HEK293 (cell line): Measurements from ENCODE around the gene ZNF19.

ENCODE experiments used
- CTCF ChIA-PET: fragments of 350-600 bp; formaldehyde crosslinking; extraction: SDS; loops from one replicate; lab custom pipeline; 2021; ENCODE audit warnings: antibody characterized with exemption; lab: Yijun Ruan, JAX
- POLR2A ChIA-PET: fragments of 300-600 bp; formaldehyde crosslinking; extraction: SDS; loops from one replicate; lab custom pipeline; 2020; ENCODE audit warnings: antibody characterized with exemption, inconsistent platforms; lab: Yijun Ruan, JAX
- H3K27ac ChIP-seq: fragments of 200-500 bp; sonication (Bioruptor generic); 2 replicates; pipeline ENCODE4 v1.5.1; 2014; ENCODE audit warnings: low read depth, low read length, control low read depth, inconsistent platforms; ENCODE audit errors: extremely low read depth
- H3K36me3 ChIP-seq, 2 experiments: fragments of 200-500 bp in 1 of 2; sonication (Bioruptor generic) in 1 of 2; 1 replicate in 1 of 2; 2 replicates in 1 of 2; pipeline ENCODE4 v1.5.1; 2014 to 2017; ENCODE audit warnings: inconsistent platforms in 2 of 2, low read length in 2 of 2; ENCODE audit not compliant: control insufficient read depth in 2 of 2, insufficient read depth in 1 of 2
- H3K4me1 ChIP-seq: fragments of 200-500 bp; sonication (Bioruptor generic); 2 replicates; pipeline ENCODE4 v1.5.1; 2014; ENCODE audit warnings: mild to moderate bottlenecking, low read length, inconsistent platforms; ENCODE audit not compliant: control insufficient read depth, insufficient read depth
- H3K4me3 ChIP-seq: 2 replicates; pipeline ENCODE4 v1.5.1; 2011; ENCODE audit warnings: low read depth, mild to moderate bottlenecking, control low read depth, low read length, moderate library complexity
- H3K9me3 ChIP-seq: fragments of 200-500 bp; sonication (Bioruptor generic); 2 replicates; pipeline ENCODE4 v1.5.1; 2014; ENCODE audit warnings: low read depth, low read length, inconsistent platforms; ENCODE audit not compliant: control insufficient read depth, insufficient read depth
- KLF1 ChIP-seq: fragments of 450-650 bp; formaldehyde crosslinking; IDR thresholded peaks from 2 replicates; pipeline ENCODE4 v1.5.1; 2016; ENCODE audit warnings: missing biosample characterization, missing genetic modification characterization
- SALL2 ChIP-seq: fragments of 450-650 bp; formaldehyde crosslinking; IDR thresholded peaks from 2 replicates; pipeline ENCODE4 v1.5.0; 2017; ENCODE audit warnings: missing biosample characterization, mild to moderate bottlenecking, missing genetic modification characterization, borderline replicate concordance
- SETDB1 ChIP-seq: IDR thresholded peaks from one replicate; pipeline ENCODE4 v1.6.1; 2017; ENCODE audit warnings: mild to moderate bottlenecking, low read length, moderate library complexity, mixed read lengths; ENCODE audit not compliant: insufficient read length
- SP3 ChIP-seq: fragments of 450-650 bp; formaldehyde crosslinking; IDR thresholded peaks from 2 replicates; pipeline ENCODE4 v1.5.1; 2016; ENCODE audit warnings: missing biosample characterization, missing genetic modification characterization
- TRIM28 ChIP-seq: IDR thresholded peaks from 2 replicates; pipeline ENCODE4 v1.6.1; 2011; ENCODE audit warnings: low read length, control low read depth, borderline replicate concordance
- ZBTB7A ChIP-seq: fragments of 450-650 bp; formaldehyde crosslinking; IDR thresholded peaks from 2 replicates; pipeline ENCODE4 v1.5.1; 2016; ENCODE audit warnings: low read depth, missing biosample characterization, missing genetic modification characterization
- ZFP3 ChIP-seq: fragments of 450-650 bp; formaldehyde crosslinking; IDR thresholded peaks from 2 replicates; pipeline ENCODE4 v1.5.1; 2016; ENCODE audit warnings: low read depth, missing biosample characterization, missing genetic modification characterization
- ZNF169 ChIP-seq: fragments of 450-650 bp; formaldehyde crosslinking; IDR thresholded peaks from 2 replicates; pipeline ENCODE4 v1.5.1; 2016; ENCODE audit warnings: missing biosample characterization, missing genetic modification characterization
- ZNF23 ChIP-seq: fragments of 450-650 bp; formaldehyde crosslinking; IDR thresholded peaks from 2 replicates; pipeline ENCODE4 v1.5.1; 2016; ENCODE audit warnings: missing biosample characterization, missing genetic modification characterization, borderline replicate concordance
- ZNF274 ChIP-seq, 2 experiments: fragments of 200-500 bp in 1 of 2; fragments of 450-650 bp in 1 of 2; sonication (Bioruptor generic) in 1 of 2; formaldehyde crosslinking in 1 of 2; IDR thresholded peaks; 2 replicates each; pipeline versions ENCODE4 v1.5.1 to v1.6.1; 2014 to 2016; ENCODE audit warnings: borderline replicate concordance in 1 of 2, inconsistent platforms in 1 of 2, low read length in 1 of 2, missing biosample characterization in 1 of 2, missing genetic modification characterization in 1 of 2
- ZNF280C ChIP-seq: fragments of 450-650 bp; formaldehyde crosslinking; IDR thresholded peaks from 2 replicates; pipeline ENCODE4 v1.5.1; 2016; ENCODE audit warnings: missing biosample characterization, missing genetic modification characterization
- ZNF292 ChIP-seq: fragments of 450-650 bp; formaldehyde crosslinking; IDR thresholded peaks from 2 replicates; pipeline ENCODE4 v1.5.1; 2016; ENCODE audit warnings: low read depth, missing biosample characterization, missing genetic modification characterization, borderline replicate concordance
- ZNF561 ChIP-seq: fragments of 450-650 bp; IDR thresholded peaks from 2 replicates; pipeline ENCODE4 v1.5.1; 2018; ENCODE audit warnings: missing biosample characterization, missing genetic modification characterization, borderline replicate concordance
- ZNF677 ChIP-seq: fragments of 450-650 bp; IDR thresholded peaks from 2 replicates; pipeline ENCODE4 v1.5.0; 2018; ENCODE audit warnings: missing biosample characterization, mild to moderate bottlenecking, missing genetic modification characterization, moderate library complexity
- TF ChIP-seq, protein P1 (sequence below): fragments of 450-650 bp; formaldehyde crosslinking; IDR thresholded peaks from 2 replicates; pipeline ENCODE4; 2016; ENCODE audit warnings: missing biosample characterization, missing genetic modification characterization
- TF ChIP-seq, protein P2 (sequence below): fragments of 450-650 bp; formaldehyde crosslinking; IDR thresholded peaks from 2 replicates; pipeline ENCODE4 v1.5.1; 2016; ENCODE audit warnings: missing biosample characterization, missing genetic modification characterization

The ZNF19 gene

DNA sequence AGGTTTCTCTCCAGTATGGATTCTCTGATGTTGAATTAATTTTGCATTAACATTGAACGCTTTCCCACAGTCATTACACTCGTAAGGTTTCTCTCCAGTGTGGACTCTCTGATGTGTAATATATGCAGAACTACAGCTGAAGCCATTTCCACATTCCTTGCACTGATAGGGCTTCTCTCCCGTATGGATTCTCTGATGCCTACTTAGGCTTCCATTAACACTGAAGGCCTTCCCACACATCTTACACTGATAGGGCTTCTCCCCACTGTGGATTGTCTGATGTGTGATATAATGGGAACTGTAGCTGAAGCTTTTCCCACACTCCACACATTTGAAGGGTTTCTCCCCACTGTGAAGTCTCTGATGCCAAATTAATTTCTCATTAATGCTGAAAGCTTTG is 40.1 kb downstream of the ZNF19 start:
- Histone ChIP-seq H3K4me3 (no peak overlapping the region), H3K27ac (no peak overlapping the region), H3K36me3 (peaks cover 3 to 56% of the 10 kb centered on the region in 2 experiments; a peak in 2 of 3 replicates), H3K9me3 (no peaks in the 10 kb centered on the region), H3K4me1 (no peaks in the 10 kb centered on the region)
- CTCF ChIA-PET = interaction anchor here (0.6 to 1.6 kb wide), 4 partner anchors 36 to 398 kb away, joined by 3 to 4 read pairs (median 4); no protein-coding TSS in a partner anchor
- TF ChIP-seq KLF1 (tag by site-specific recombination) (no peak), SALL2 (no peak), ZNF677 (tag by site-specific recombination) (no peak), SETDB1 (peak; percentile 97), ZNF23 (tag by site-specific recombination) (peak; percentile 3; the same call in 1 of the 2 replicates)
- TF ChIP-seq, protein P1, sequence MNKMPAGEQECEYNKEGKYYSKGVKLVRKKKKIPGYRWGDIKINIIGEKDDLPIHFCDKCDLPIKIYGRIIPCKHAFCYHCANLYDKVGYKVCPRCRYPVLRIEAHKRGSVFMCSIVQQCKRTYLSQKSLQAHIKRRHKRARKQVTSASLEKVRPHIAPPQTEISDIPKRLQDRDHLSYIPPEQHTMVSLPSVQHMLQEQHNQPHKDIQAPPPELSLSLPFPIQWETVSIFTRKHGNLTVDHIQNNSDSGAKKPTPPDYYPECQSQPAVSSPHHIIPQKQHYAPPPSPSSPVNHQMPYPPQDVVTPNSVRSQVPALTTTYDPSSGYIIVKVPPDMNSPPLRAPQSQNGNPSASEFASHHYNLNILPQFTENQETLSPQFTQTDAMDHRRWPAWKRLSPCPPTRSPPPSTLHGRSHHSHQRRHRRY (tag by site-specific recombination) = no peak
- POLR2A ChIA-PET = no interaction called here

DNA sequence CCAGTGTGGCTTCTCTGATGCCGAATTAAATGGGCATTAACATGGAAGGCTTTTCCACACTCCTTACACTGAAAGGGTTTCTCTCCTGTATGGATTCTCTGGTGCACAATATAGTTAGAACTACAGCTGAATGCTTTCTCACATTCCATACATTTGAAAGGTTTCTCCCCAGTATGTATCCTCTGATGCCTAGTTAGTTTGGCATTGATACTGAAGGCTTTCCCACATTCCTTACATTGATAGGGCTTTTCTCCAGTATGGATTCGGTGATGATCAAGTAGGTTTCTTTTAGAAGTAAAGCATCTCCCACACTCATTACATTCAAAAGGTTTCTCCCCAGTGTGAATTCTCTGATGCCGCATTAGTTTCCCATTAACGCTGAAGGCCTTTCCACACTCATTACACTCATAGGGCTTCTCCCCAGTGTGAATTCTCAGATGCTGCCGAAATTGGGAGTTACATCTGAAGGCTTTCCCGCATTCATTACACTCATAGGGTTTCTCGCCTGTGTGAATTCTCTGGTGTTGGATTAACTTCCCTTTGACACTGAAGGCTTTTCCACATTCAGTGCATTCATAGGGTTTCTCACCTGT is 40.8 kb downstream of the ZNF19 start:
- CTCF ChIA-PET = interaction anchor here (0.6 kb wide), 1 partner anchor 74 kb away, joined by 3 read pairs; no protein-coding TSS in a partner anchor
- POLR2A ChIA-PET = no interaction called here
- Histone ChIP-seq H3K4me1 (no peaks in the 10 kb centered on the region), H3K36me3 (peaks cover 3 to 49% of the 10 kb centered on the region in 2 experiments; a peak in 2 of 3 replicates), H3K27ac (no peak overlapping the region), H3K4me3 (no peak overlapping the region), H3K9me3 (no peaks in the 10 kb centered on the region)
- no peak for TF ChIP-seq ZNF274 (IDR thresholded peaks at IDR 0.05; ENCODE audit: low read length)
- peak; percentile 89; the same call in 1 of the 2 replicates for TF ChIP-seq ZNF274 (tag by site-specific recombination; IDR thresholded peaks at IDR 0.05; ENCODE audit: borderline replicate concordance)
- TF ChIP-seq SETDB1 = no peak
- TF ChIP-seq SP3 (tag by site-specific recombination) = no peak
- peak; percentile 92; the same call in 1 of the 2 replicates for TF ChIP-seq TRIM28

DNA sequence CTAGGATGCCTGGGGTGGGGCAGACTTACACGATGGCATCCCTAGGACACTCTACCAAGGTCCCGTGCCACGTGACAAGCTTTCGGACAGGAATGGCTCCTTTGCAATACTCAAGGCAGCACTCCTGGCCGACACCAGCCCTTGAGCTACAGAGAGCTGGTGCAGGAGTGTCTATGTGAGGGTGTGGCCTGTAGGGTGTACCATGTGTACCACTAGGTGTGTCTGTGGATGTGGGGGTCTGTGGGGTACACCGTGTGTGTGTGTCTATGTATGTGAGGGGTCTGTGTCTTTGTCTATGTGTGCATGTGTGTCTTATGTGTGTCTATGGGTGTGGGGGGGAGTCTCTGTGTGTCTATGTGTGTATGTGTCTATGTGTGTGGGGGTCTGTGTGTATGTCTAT is 45.4 kb downstream of the ZNF19 start:
- TF ChIP-seq ZNF561 (tag by site-specific recombination) = no peak
- TF ChIP-seq, protein P2, sequence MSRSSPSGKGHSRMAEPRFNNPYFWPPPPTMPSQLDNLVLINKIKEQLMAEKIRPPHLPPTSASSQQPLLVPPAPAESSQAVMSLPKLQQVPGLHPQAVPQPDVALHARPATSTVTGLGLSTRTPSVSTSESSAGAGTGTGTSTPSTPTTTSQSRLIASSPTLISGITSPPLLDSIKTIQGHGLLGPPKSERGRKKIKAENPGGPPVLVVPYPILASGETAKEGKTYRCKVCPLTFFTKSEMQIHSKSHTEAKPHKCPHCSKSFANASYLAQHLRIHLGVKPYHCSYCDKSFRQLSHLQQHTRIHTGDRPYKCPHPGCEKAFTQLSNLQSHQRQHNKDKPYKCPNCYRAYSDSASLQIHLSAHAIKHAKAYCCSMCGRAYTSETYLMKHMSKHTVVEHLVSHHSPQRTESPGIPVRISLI (tag by site-specific recombination) = no peak
- TF ChIP-seq ZFP3 (tag by site-specific recombination) = no peak
- no peak for TF ChIP-seq ZNF292 (tag by site-specific recombination)
- no peak for TF ChIP-seq ZNF169 (tag by site-specific recombination)
- TF ChIP-seq ZNF280C (tag by site-specific recombination) = no peak
- TF ChIP-seq ZBTB7A (tag by site-specific recombination) = no peak
- TF ChIP-seq, all 188 proteins: peak for 0
- Histone ChIP-seq H3K9me3 (no peaks in the 10 kb centered on the region), H3K27ac (no peak overlapping the region), H3K4me1 (no peaks in the 10 kb centered on the region), H3K36me3 (peaks cover 0 to 6% of the 10 kb centered on the region in 2 experiments; a peak in 1 of 3 replicates), H3K4me3 (no peak overlapping the region)
- ChIA-PET CTCF (no interaction called here), POLR2A (no interaction called here)
